CD4-positive, alpha-beta memory T cell (primary cell): ENCODE data around the gene CXorf49B. TPM values are rescaled to one million over a fixed set of nuclear protein-coding genes. Genes with fewer than 3 reads are reported as not detected.
"Not testable (repeated sequence)": the region's sequence is repeated elsewhere in the genome, so short reads cannot be mapped to it uniquely, and the experiment has no call there.

Experiments used
- CTCF ChIA-PET: fragments of 350-600 bp; sonication (Branson Sonifier 250); formaldehyde crosslinking; loops from one replicate; lab custom pipeline; 2021; ENCODE audit warnings: inconsistent platforms; ENCODE audit not compliant: partially characterized antibody; lab: Charles Lee
- POLR2A ChIA-PET: fragments of 350-600 bp; sonication (Branson Sonifier 250); formaldehyde crosslinking; loops from one replicate; lab custom pipeline; 2021; ENCODE audit not compliant: partially characterized antibody; lab: Charles Lee
- DNase-seq, 5 donors: peaks; one replicate each; pipeline versions ENCODE4 v3.0.0 to v3.0.0-alpha.2; 2020 to 2022; ENCODE audit warnings: mixed read lengths in 1 of 5
- H3K27ac ChIP-seq: one replicate; pipeline ENCODE4 v1.7.0; 2013; ENCODE audit warnings: low read depth, low read length
- H3K27me3 ChIP-seq: 2 replicates; pipeline ENCODE4 v1.7.0; 2013; ENCODE audit warnings: mild to moderate bottlenecking, low read length, moderate library complexity; ENCODE audit not compliant: insufficient read depth
- H3K36me3 ChIP-seq: 2 replicates; pipeline ENCODE4 v1.7.0; 2013; ENCODE audit warnings: mild to moderate bottlenecking, low read length, moderate library complexity; ENCODE audit not compliant: insufficient read depth
- H3K4me1 ChIP-seq: 2 replicates; pipeline ENCODE4 v1.7.0; 2013; ENCODE audit warnings: mild to moderate bottlenecking, low read length, moderate library complexity; ENCODE audit not compliant: insufficient read depth
- H3K4me3 ChIP-seq, 2 donors: one replicate each; pipeline ENCODE4 v1.7.0; 2013; ENCODE audit warnings: low read length in 2 of 2, mild to moderate bottlenecking in 1 of 2
- H3K9me3 ChIP-seq, 2 donors: one replicate each; pipeline ENCODE4 v1.7.0; 2013; ENCODE audit warnings: low read length in 2 of 2, control low read depth in 1 of 2; ENCODE audit not compliant: control insufficient read depth in 1 of 2
- H3K27ac Mint-ChIP-seq, 7 donors: one replicate each; pipeline ENCODE4 v1.8.0; 2020 to 2021; ENCODE audit warnings: mixed read lengths in 7 of 7, mild to moderate bottlenecking in 6 of 7, inconsistent platforms in 3 of 7, moderate library complexity in 3 of 7
- H3K27me3 Mint-ChIP-seq, 2 donors: one replicate each; pipeline ENCODE4 v1.8.0; 2020 to 2021; ENCODE audit warnings: mixed read lengths in 2 of 2
- H3K36me3 Mint-ChIP-seq, 2 donors: one replicate each; pipeline ENCODE4 v1.8.0; 2020 to 2021; ENCODE audit warnings: mixed read lengths in 2 of 2, inconsistent platforms in 1 of 2, mild to moderate bottlenecking in 1 of 2
- H3K4me1 Mint-ChIP-seq, 4 donors: one replicate each; pipeline ENCODE4 v1.8.0; 2020 to 2021; ENCODE audit warnings: mixed read lengths in 4 of 4, mild to moderate bottlenecking in 1 of 4
- H3K4me3 Mint-ChIP-seq, 8 donors: one replicate each; pipeline ENCODE4 v1.8.0; 2020 to 2021; ENCODE audit warnings: mixed read lengths in 8 of 8, mild to moderate bottlenecking in 7 of 8, moderate library complexity in 6 of 8, inconsistent platforms in 3 of 8
- H3K9me3 Mint-ChIP-seq, 8 donors: one replicate each; pipeline ENCODE4 v1.8.0; 2020 to 2021; ENCODE audit warnings: mixed read lengths in 8 of 8, mild to moderate bottlenecking in 5 of 8, inconsistent platforms in 3 of 8, moderate library complexity in 1 of 8
- intact Hi-C: fragments of 100-400 bp; cut with micrococcal nuclease; formaldehyde crosslinking; loops from one replicate; pipeline ENCODE4 v1.15.1; 2023
- polyA plus RNA-seq, 2 donors: library from polyadenylated mRNA; unstranded; fragments of 300-500 nt; fragmentation: Illumina TruSeq; gene quantifications; one replicate each; pipeline ENCODE4 v1.2.3, GENCODE V29; 2021
- total RNA-seq, 2 experiments: library from RNA; stranded (reverse); gene quantifications; one replicate each; pipeline ENCODE4 v1.2.3, GENCODE V29; 2021

The CXorf49B gene
- total and polyA plus RNA-seq, 4 experiments from 2014 or later: not detected

- H3K4me3 Mint-ChIP-seq, CTCF ChIA-PET, H3K4me1 ChIP-seq, DNase-seq, H3K27ac ChIP-seq, H3K27me3 ChIP-seq, H3K36me3 ChIP-seq, POLR2A ChIA-PET, H3K27me3 Mint-ChIP-seq, H3K9me3 Mint-ChIP-seq, intact Hi-C loops, H3K27ac Mint-ChIP-seq, H3K9me3 ChIP-seq, H3K4me1 Mint-ChIP-seq, H3K36me3 Mint-ChIP-seq, H3K4me3 ChIP-seq: not testable (repeated sequence)
These were observed 20.6 kb downstream of the CXorf49B start for GRCh38 chrX:71783569-71784347.

- H3K27me3 Mint-ChIP-seq, H3K27ac Mint-ChIP-seq, H3K27me3 ChIP-seq, H3K9me3 ChIP-seq, H3K9me3 Mint-ChIP-seq, DNase-seq, H3K4me3 ChIP-seq, H3K4me1 Mint-ChIP-seq, H3K36me3 ChIP-seq, POLR2A ChIA-PET, H3K4me1 ChIP-seq, H3K36me3 Mint-ChIP-seq, intact Hi-C loops, H3K4me3 Mint-ChIP-seq, CTCF ChIA-PET, H3K27ac ChIP-seq: not testable (repeated sequence)
These were observed 21.3 kb downstream of the CXorf49B start for GRCh38 chrX:71784348-71784983.

- not testable (repeated sequence) for H3K9me3 Mint-ChIP-seq
These were observed 43.3 kb downstream of the CXorf49B start for GRCh38 chrX:71806450-71806849.

DNA sequence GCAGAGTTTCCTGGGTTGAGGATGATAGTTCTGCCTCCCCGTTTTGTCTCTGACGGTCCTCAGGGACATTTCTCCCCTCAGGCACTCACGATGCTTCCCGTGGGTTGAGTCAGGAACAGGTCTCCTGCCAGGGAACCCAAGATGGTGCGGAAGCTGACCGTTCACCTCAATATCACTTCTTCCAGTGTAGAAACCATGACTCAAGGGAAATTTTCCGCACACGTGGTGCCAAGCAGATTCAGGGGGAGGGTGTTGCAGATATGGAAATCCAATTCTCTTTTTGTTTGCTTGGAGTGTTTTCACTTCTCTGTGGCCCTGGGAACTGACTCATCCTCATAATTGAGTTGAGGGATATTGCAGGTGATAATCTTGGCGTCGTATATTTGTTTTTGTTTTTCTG, 46.7 kb downstream of the CXorf49B start:
- intact Hi-C loops: no loop called here
- no peak for DNase-seq
- peaks cover 0 to 1% of the 10 kb centered on the region in 2 donors for H3K27me3 Mint-ChIP-seq
- no peaks in the 10 kb centered on the region for H3K36me3 ChIP-seq
- no peak overlapping the region for H3K4me3 Mint-ChIP-seq
- peaks cover 0 to 5% (median 0%) of the 10 kb centered on the region in 8 donors for H3K9me3 Mint-ChIP-seq
- no peak overlapping the region for H3K4me3 ChIP-seq
- H3K27me3 ChIP-seq: no peaks in the 10 kb centered on the region
- H3K4me1 ChIP-seq: no peaks in the 10 kb centered on the region
- no peaks in the 10 kb centered on the region for H3K4me1 Mint-ChIP-seq
- H3K9me3 ChIP-seq: no peaks in the 10 kb centered on the region
- H3K27ac ChIP-seq: no peak overlapping the region
- ChIA-PET POLR2A (no interaction called here), CTCF (no interaction called here)
- no peaks in the 10 kb centered on the region for H3K36me3 Mint-ChIP-seq
- no peak overlapping the region for H3K27ac Mint-ChIP-seq

More at GRCh38 chrX:71806450-71806849, 43.3 kb downstream of the CXorf49B start:
- H3K4me1 Mint-ChIP-seq, H3K27me3 Mint-ChIP-seq, H3K27ac ChIP-seq, H3K36me3 Mint-ChIP-seq, H3K27ac Mint-ChIP-seq, H3K36me3 ChIP-seq, H3K4me1 ChIP-seq, H3K4me3 ChIP-seq, H3K4me3 Mint-ChIP-seq, DNase-seq, H3K27me3 ChIP-seq, POLR2A ChIA-PET, intact Hi-C loops, CTCF ChIA-PET, H3K9me3 ChIP-seq: not testable (repeated sequence)

- Mint-ChIP-seq H3K9me3 (no peaks in the 10 kb centered on the region), H3K4me3 (no peak overlapping the region), H3K36me3 (no peaks in the 10 kb centered on the region), H3K4me1 (no peaks in the 10 kb centered on the region), H3K27me3 (no peaks in the 10 kb centered on the region), H3K27ac (no peak overlapping the region)
- DNase-seq: no peak
- CTCF ChIA-PET: no interaction called here
- POLR2A ChIA-PET: no interaction called here
- no peak overlapping the region for H3K27ac ChIP-seq
- no peaks in the 10 kb centered on the region for H3K9me3 ChIP-seq
- no peaks in the 10 kb centered on the region for H3K36me3 ChIP-seq
- intact Hi-C loops: no loop called here
- no peaks in the 10 kb centered on the region for H3K27me3 ChIP-seq
- H3K4me3 ChIP-seq: no peak overlapping the region
- no peaks in the 10 kb centered on the region for H3K4me1 ChIP-seq
These were observed 51.2 kb downstream of the CXorf49B start for GRCh38 chrX:71814123-71814912.

GRCh38 chrX:71815121-71815905, 52.2 kb downstream of the CXorf49B start:
- Mint-ChIP-seq H3K36me3 (no peaks in the 10 kb centered on the region), H3K27me3 (peaks cover 0 to 1% of the 10 kb centered on the region in 2 donors), H3K4me3 (no peak overlapping the region), H3K4me1 (no peaks in the 10 kb centered on the region), H3K27ac (no peak overlapping the region), H3K9me3 (no peaks in the 10 kb centered on the region)
- intact Hi-C loops: no loop called here
- CTCF ChIA-PET: no interaction called here
- no peak for DNase-seq
- Histone ChIP-seq H3K4me1 (no peaks in the 10 kb centered on the region), H3K9me3 (no peaks in the 10 kb centered on the region), H3K36me3 (no peaks in the 10 kb centered on the region), H3K4me3 (no peak overlapping the region), H3K27me3 (no peaks in the 10 kb centered on the region), H3K27ac (no peak overlapping the region)
- POLR2A ChIA-PET: no interaction called here

DNA sequence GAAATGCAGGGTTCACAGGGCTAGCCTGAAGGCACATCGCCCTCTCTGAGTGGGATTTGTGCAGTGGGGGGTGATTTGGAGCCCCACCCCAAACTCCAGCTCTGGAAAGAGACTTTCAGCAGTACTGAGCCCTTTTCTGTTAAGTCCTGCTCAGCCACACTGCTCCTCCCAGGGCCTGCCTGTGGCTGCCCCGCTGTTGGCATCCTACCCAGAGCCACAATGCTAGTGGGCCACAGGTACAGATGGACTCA, 52.7 kb downstream of the CXorf49B start:
- Histone ChIP-seq H3K27ac (no peak overlapping the region), H3K36me3 (no peaks in the 10 kb centered on the region), H3K4me1 (no peaks in the 10 kb centered on the region), H3K27me3 (no peaks in the 10 kb centered on the region), H3K4me3 (no peak overlapping the region), H3K9me3 (no peaks in the 10 kb centered on the region)
- no peaks in the 10 kb centered on the region for H3K4me1 Mint-ChIP-seq
- no peak overlapping the region for H3K27ac Mint-ChIP-seq
- no peak overlapping the region for H3K4me3 Mint-ChIP-seq
- no peaks in the 10 kb centered on the region for H3K36me3 Mint-ChIP-seq
- intact Hi-C loops: no loop called here
- CTCF ChIA-PET: no interaction called here
- no peaks in the 10 kb centered on the region for H3K9me3 Mint-ChIP-seq
- peaks cover 0 to 1% of the 10 kb centered on the region in 2 donors for H3K27me3 Mint-ChIP-seq
- no peak for DNase-seq
- POLR2A ChIA-PET: no interaction called here
